NCI-H748 (cell line): Measurements from ENCODE around the gene PATZ1.

Experiments
- DNase-seq: peaks from one replicate; lab custom pipeline; 2025; ENCODE audit not compliant: unreplicated experiment; lab: John Stamatoyannopoulos, UW

PATZ1 gene

DNA sequence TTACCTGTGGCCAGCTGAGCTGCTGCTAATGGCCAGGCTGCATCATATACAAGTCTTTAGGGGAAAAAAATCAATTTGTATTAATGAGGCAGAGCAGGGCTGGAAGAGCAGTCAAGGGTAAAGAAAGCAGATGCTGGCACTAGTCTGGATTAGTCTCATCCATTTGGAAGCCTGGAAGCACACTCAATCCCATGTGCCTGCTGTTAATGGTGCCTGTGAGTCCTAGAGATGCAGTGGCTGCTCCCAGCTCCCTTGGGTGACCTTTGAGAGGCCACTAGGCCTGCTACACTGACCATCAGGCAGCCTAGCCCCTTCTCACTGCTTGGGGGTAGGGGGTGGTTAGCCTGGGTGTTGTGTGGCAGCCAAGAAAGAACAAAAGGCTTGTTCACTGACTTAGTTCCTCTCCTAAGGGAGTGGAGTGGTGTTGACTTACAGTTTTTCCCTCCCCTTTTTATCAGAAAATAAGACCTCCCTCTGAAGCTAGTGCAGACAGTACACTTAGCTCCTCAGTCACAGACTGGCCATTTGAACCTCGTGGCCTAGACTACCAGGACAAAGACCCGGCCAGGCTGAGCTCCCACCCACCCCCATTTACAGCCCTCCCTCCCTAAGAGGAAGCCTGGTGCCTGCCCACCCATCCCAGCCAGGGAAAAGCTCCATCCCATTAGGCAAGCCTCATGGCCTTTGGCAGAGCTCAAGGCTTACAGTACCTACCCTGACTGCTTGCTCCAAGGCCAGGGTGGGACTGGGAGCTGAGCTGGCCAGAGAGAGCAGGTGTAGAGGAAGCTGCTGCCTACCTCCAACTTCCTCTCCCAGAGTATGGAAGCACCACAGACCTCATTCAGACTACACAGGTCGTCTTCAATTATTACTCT, 61.6 kb downstream of the PATZ1 start:
- DNase-seq = no peak

GRCh38 chr22:31282748-31283468, 63.2 kb downstream of the PATZ1 start:
- DNase-seq = no peak

- DNase-seq = no peak
Observed at GRCh38 chr22:31281733-31282132, 64.4 kb downstream of the PATZ1 start.

- DNase-seq = no peak
Observed at GRCh38 chr22:31279821-31280505, 66.2 kb downstream of the PATZ1 start.

- DNase-seq = no peak
Observed at GRCh38 chr22:31279327-31279669, 66.8 kb downstream of the PATZ1 start.

GRCh38 chr22:31278626-31279326, 67.4 kb downstream of the PATZ1 start:
- no peak for DNase-seq

DNA sequence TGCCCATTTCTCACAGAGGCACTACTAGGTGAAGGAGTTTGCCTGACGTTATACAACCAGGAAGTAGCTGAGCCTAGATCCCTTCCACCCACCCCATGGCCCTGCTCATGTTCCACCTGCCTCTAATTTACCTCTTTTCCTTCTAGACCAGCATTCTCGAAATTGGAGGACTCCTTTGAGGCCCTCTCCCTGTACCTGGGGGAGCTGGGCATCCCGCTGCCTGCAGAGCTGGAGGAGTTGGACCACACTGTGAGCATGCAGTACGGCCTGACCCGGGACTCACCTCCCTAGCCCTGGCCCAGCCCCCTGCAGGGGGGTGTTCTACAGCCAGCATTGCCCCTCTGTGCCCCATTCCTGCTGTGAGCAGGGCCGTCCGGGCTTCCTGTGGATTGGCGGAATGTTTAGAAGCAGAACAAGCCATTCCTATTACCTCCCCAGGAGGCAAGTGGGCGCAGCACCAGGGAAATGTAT, 68.0 kb downstream of the PATZ1 start:
- no peak for DNase-seq

DNA sequence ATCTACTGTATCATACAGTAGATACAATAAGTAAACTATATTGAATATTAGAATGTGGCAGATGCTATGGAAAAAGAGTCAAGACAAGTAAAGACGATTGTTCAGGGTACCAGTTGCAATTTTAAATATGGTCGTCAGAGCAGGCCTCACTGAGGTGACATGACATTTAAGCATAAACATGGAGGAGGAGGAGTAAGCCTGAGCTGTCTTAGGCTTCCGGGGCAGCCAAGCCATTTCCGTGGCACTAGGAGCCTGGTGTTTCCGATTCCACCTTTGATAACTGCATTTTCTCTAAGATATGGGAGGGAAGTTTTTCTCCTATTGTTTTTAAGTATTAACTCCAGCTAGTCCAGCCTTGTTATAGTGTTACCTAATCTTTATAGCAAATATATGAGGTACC, 68.4 kb downstream of the PATZ1 start:
- no peak for DNase-seq

DNA sequence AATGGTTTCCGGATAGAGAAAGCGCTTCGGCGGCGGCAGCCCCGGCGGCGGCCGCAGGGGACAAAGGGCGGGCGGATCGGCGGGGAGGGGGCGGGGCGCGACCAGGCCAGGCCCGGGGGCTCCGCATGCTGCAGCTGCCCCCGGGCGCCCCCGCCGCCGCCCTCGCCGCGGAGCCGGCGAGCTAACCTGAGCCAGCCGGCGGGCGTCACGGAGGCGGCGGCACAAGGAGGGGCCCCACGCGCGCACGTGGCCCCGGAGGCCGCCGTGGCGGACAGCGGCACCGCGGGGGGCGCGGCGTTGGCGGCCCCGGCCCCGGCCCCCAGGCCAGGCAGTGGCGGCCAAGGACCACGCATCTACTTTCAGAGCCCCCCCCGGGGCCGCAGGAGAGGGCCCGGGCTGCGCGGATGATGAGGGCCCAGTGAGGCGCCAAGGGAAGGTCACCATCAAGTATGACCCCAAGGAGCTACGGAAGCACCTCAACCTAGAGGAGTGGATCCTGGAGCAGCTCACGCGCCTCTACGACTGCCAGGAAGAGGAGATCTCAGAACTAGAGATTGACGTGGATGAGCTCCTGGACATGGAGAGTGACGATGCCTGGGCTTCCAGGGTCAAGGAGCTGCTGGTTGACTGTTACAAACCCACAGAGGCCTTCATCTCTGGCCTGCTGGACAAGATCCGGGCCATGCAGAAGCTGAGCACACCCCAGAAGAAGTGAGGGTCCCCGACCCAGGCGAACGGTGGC, 69.5 kb downstream of the PATZ1 start:
- DNase-seq = no peak
